BE2C (cell line): Measurements from ENCODE around the gene LRRC10B.

Experiments used
- DNase-seq: peaks from one replicate; pipeline ENCODE4 v3.0.0-alpha.2; 2020
- H3K27me3 ChIP-seq: fragments of 250-450 bp; sonication (Bioruptor Pico); 2 replicates; pipeline ENCODE4 v1.5.1; 2020; ENCODE audit warnings: mild to moderate bottlenecking
- H3K36me3 ChIP-seq: fragments of 250-450 bp; sonication (Bioruptor Pico); 2 replicates; pipeline ENCODE4 v1.5.1; 2020; ENCODE audit warnings: mild to moderate bottlenecking
- H3K4me1 ChIP-seq: fragments of 250-450 bp; sonication (Bioruptor Pico); 2 replicates; pipeline ENCODE4 v1.5.1; 2020
- H3K4me3 ChIP-seq: 2 replicates; pipeline ENCODE4 v1.5.1; 2011; ENCODE audit warnings: low read depth, low read length
- H3K9me3 ChIP-seq: fragments of 250-450 bp; sonication (Bioruptor Pico); 2 replicates; pipeline ENCODE4 v1.5.1; 2020
- TF ChIP-seq, protein P1 (sequence below): IDR thresholded peaks from 2 replicates; pipeline ENCODE4 v1.5.1; 2012; ENCODE audit warnings: mild to moderate bottlenecking, low read depth, low read length

Gene LRRC10B

DNA sequence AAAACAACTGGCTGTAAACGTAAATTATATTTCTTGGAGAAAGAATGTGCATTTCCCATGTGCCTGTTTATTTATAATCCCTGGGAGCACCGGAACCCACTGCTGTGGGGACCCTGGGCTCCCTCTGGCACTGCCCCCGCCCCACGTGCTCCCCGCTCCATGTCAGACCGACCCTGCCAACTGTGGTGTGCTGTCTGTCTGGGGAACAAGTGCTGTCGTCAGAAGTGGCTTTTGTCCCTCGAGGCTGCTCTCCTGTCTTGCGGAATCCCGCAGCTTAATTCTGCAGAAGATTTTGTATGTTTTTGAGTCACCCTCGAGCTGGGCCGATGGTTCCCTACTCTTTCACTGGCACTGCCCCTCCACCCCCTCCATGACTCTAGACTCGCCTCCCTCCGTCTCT, 2.4 kb downstream of the LRRC10B start:
- Histone ChIP-seq H3K27me3 (peaks cover 8% of the 10 kb centered on the region; the same call in 1 of the 2 replicates), H3K4me1 (no peaks in the 10 kb centered on the region), H3K9me3 (no peaks in the 10 kb centered on the region), H3K4me3 (no peak overlapping the region), H3K36me3 (no peaks in the 10 kb centered on the region)
- DNase-seq = no peak
- TF ChIP-seq, protein P1, sequence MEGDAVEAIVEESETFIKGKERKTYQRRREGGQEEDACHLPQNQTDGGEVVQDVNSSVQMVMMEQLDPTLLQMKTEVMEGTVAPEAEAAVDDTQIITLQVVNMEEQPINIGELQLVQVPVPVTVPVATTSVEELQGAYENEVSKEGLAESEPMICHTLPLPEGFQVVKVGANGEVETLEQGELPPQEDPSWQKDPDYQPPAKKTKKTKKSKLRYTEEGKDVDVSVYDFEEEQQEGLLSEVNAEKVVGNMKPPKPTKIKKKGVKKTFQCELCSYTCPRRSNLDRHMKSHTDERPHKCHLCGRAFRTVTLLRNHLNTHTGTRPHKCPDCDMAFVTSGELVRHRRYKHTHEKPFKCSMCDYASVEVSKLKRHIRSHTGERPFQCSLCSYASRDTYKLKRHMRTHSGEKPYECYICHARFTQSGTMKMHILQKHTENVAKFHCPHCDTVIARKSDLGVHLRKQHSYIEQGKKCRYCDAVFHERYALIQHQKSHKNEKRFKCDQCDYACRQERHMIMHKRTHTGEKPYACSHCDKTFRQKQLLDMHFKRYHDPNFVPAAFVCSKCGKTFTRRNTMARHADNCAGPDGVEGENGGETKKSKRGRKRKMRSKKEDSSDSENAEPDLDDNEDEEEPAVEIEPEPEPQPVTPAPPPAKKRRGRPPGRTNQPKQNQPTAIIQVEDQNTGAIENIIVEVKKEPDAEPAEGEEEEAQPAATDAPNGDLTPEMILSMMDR = no peak

DNA sequence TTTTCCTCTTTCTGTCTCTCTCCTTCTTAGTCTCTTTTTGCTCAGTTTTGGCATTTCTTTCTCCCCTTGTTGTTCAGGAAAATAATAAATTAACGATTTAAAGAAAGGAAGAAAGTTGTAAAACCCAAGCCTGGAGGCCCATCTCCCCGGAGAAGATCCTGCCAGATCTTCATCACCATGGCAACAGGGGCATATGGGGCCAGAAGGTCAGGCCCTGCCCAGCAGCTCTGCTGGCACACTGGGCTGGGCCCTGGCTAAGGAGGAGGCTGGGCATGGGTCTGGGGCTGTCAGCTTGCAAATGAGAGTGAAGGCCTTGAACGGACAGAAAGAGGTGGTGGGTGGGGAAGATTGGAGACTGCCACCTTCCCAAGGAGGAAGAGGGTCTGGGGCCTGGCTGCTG, 2.8 kb downstream of the LRRC10B start:
- Histone ChIP-seq H3K4me1 (no peaks in the 10 kb centered on the region), H3K4me3 (no peak overlapping the region), H3K36me3 (no peaks in the 10 kb centered on the region), H3K9me3 (no peaks in the 10 kb centered on the region), H3K27me3 (peaks cover 8% of the 10 kb centered on the region; the same call in 1 of the 2 replicates)
- DNase-seq = no peak
- TF ChIP-seq, protein P1 = no peak

DNA sequence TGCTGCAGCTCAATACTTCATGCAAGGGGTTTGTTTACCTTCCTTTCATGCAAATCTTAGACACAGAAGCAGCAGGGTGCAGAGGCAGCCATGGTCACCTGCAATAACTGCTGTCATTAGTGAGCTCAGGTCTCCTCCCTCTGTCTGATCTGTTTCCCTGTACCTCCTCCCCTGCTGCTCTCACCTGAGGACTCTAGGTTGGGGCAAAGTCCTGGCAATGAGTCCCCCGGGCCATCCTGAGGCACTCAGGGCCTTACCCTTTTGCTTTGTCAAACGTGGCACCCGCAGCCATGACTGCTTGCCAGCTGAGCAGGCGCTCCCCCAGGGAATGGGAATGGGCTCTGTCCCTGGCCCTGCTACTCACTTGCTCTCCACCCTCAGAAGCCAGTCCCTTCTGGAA, 3.9 kb downstream of the LRRC10B start:
- no peak overlapping the region for H3K4me3 ChIP-seq
- H3K27me3 ChIP-seq = peaks cover 8% of the 10 kb centered on the region; the same call in 1 of the 2 replicates
- H3K36me3 ChIP-seq = no peaks in the 10 kb centered on the region
- no peaks in the 10 kb centered on the region for H3K4me1 ChIP-seq
- DNase-seq = no peak
- no peaks in the 10 kb centered on the region for H3K9me3 ChIP-seq
- TF ChIP-seq, protein P1 = no peak

DNA sequence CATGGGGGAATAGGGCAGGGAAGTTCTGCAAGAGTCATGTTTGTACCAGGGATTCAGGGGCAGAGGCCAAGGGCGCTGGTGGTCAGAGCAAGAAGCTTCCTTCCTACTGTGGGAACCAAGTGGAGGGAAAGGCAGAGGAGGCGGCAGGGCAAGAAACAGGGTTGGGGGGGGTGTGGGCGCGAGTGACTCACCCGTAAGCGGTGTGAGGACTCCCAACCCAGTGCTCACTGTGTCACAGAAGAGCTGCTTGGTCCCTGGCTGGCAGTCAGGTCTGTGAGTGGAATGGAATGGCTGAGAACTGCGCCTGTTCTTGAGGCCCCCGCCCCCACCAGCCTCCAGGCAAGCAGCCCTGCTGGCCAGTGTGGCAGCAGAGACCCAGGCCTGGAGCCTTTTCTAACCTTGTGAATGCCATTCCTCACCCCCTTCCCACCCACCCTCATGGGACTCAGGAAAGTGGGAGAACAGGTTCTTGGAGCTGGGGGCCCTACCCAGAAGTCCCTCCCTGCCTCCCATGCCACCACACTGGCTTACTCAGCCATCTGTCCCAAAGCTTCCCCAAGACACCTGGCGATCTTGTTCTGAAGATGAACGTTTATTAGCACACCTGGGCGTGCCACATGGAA, 4.7 kb downstream of the LRRC10B start:
- DNase-seq = no peak
- H3K4me3 ChIP-seq = no peak overlapping the region
- no peaks in the 10 kb centered on the region for H3K4me1 ChIP-seq

DNA sequence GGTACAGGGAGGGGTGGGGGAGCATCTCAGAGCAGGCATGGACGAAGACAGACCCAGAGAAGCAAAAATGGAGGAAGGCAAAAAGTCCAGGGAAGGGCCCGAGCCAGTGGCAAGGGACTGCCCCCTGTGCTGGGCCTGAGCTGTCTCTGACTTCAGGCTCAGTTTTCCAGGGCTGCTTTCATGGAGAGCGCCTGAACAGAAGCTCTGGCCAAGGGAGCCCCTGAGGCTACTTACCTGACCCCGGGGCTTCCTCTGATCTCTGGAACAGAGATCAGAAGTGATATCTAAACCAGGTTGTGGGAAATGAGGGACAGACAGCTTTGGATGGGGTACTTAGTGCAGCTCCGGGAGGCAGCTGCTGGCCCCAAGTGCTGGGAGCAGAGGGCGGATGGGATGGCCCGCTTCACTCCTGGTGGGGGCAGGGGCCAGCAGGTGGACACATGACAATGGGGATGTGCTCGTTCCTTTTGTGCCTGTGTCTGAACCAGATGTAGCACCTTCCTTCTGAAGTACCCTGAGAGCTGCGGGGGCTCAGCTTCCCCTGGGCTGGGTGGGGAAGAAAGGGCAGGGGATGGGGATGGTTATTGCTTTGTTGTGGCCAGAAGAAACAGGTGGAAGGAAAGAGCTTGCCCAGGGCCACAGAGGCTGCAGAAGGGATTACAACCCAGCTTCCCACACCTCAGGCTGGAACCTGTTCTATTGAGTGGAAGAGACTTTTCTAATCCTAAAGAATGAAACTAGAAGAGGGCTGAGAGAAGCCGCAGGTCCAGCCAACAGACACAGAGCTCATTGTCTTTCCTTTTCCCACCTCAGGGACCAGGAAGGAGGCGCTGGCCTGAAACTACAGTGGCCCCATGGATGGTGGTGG, 5.7 kb downstream of the LRRC10B start:
- no peak for DNase-seq
- Histone ChIP-seq H3K36me3 (no peaks in the 10 kb centered on the region), H3K27me3 (no peaks in the 10 kb centered on the region), H3K4me3 (no peak overlapping the region), H3K4me1 (no peaks in the 10 kb centered on the region), H3K9me3 (no peaks in the 10 kb centered on the region)
- TF ChIP-seq, protein P1 = no peak

More for the DNA sequence above, 4.7 kb downstream of the LRRC10B start:
- TF ChIP-seq, protein P1 = no peak
- Histone ChIP-seq H3K9me3 (no peaks in the 10 kb centered on the region), H3K27me3 (peaks cover 3% of the 10 kb centered on the region; the same call in 1 of the 2 replicates), H3K36me3 (no peaks in the 10 kb centered on the region)

DNA sequence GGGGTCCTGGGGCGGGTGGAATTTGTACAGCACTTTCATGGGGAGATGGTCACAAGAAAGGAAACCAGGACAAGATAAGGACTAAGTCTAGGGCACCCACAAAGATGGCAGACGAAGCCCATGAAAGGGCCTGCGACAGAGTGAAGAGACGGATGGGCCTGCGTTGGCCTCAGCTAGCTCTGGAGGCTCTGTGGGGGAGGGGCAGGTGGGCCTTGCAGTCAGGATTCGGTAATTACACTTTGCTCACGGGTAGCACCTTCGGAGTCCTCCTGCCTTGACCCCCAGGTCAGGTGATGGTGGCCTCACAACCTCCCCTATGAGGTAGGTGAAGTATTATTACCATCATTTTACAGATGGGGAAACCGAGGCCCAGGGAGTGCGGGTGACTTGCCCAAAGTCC, 7.1 kb downstream of the LRRC10B start:
- Histone ChIP-seq H3K27me3 (no peaks in the 10 kb centered on the region), H3K4me1 (no peaks in the 10 kb centered on the region), H3K4me3 (no peak overlapping the region), H3K9me3 (no peaks in the 10 kb centered on the region), H3K36me3 (no peaks in the 10 kb centered on the region)
- DNase-seq = no peak
- TF ChIP-seq, protein P1 = no peak
